Endothelial cell of umbilical vein (primary cell): ENCODE measurements around the gene LARGE1. TPM values are rescaled to one million over a fixed set of nuclear protein-coding genes. Genes with fewer than 3 reads are reported as not detected.

Experiments used
- BruUV-seq: library from RNA; stranded (reverse); fragments of 400-500 nt; replicated peaks from 2 replicates; lab custom pipeline; 2021; lab: Mats Ljungman, UMichigan
- CTCF ChIA-PET: fragments of 300-600, 350-600 bp; sonication (Branson Sonifier 250); formaldehyde crosslinking; loops from one replicate; lab custom pipeline; 2021; ENCODE audit warnings: antibody characterized with exemption, inconsistent platforms; lab: Charles Lee
- POLR2A ChIA-PET: fragments of 300-600, 350-600 bp; sonication (Branson Sonifier 250); formaldehyde crosslinking; loops from one replicate; lab custom pipeline; 2021; ENCODE audit warnings: antibody characterized with exemption, inconsistent platforms; lab: Charles Lee
- DNase-seq: peaks from one replicate; pipeline ENCODE4 v3.0.0-alpha.2; 2011; ENCODE audit warnings: low read depth, low spot score
- FAIRE-seq: peaks from 2 replicates; lab custom pipeline; 2011; peaks lifted over from hg19 to GRCh38; lab: Jason Lieb, UNC
- H2AFZ ChIP-seq: 2 replicates; pipeline ENCODE4 v1.6.0; 2012; ENCODE audit warnings: low read depth, low read length, control low read depth, inconsistent platforms
- H3K27ac ChIP-seq: 2 replicates; pipeline ENCODE4 v1.5.1; 2011; ENCODE audit warnings: low read depth, mild to moderate bottlenecking, control low read depth, low read length, moderate library complexity; ENCODE audit not compliant: insufficient read depth
- H3K27me3 ChIP-seq, 2 experiments: 2 replicates each; pipeline versions ENCODE4 v1.6.0 to v1.6.1; 2011; ENCODE audit warnings: low read length in 2 of 2, mixed read lengths in 1 of 2; ENCODE audit not compliant: control insufficient read depth in 2 of 2, insufficient read depth in 2 of 2
- H3K36me3 ChIP-seq, 2 experiments: 2 replicates in 1 of 2; 3 replicates in 1 of 2; pipeline ENCODE4 v1.5.1; 2011; ENCODE audit warnings: low read length in 2 of 2, mild to moderate bottlenecking in 1 of 2, moderate library complexity in 1 of 2; ENCODE audit not compliant: control insufficient read depth in 2 of 2, insufficient read depth in 2 of 2; ENCODE audit errors: extremely low read depth in 1 of 2
- H3K4me1 ChIP-seq: 3 replicates; pipeline ENCODE4 v1.5.1; 2011; ENCODE audit warnings: mild to moderate bottlenecking, low read length; ENCODE audit not compliant: control insufficient read depth, insufficient read depth; ENCODE audit errors: extremely low read depth
- H3K4me2 ChIP-seq: 2 replicates; pipeline ENCODE4 v1.6.1; 2011; ENCODE audit warnings: low read length, control low read depth, mixed read lengths; ENCODE audit not compliant: insufficient read depth
- H3K4me3 ChIP-seq, 3 experiments: fragments of 200-600 bp in 1 of 3; sonication (generic), shearing (Covaris generic) in 1 of 3; replicated peaks in 1 of 3; 2 replicates each; pipeline ENCODE4 v1.5.1; 2011 to 2016; ENCODE audit warnings: control low read depth in 3 of 3, low read length in 3 of 3, mild to moderate bottlenecking in 2 of 3, inconsistent platforms in 1 of 3, low read depth in 1 of 3, moderate library complexity in 1 of 3; ENCODE audit not compliant: insufficient read depth in 1 of 3
- H3K79me2 ChIP-seq: 2 replicates; pipeline ENCODE4 v1.6.0; 2012; ENCODE audit warnings: low read length, inconsistent platforms; ENCODE audit not compliant: control insufficient read depth, insufficient read depth
- H3K9ac ChIP-seq: replicated peaks from 2 replicates; pipeline ENCODE3; 2011; ENCODE audit warnings: low read length, control low read depth; ENCODE audit not compliant: insufficient read depth; ENCODE audit errors: extremely low read depth
- H3K9me1 ChIP-seq: replicated peaks from 3 replicates; pipeline ENCODE4 v1.6.0; 2011; ENCODE audit warnings: mild to moderate bottlenecking, low read length; ENCODE audit not compliant: control insufficient read depth, insufficient read depth; ENCODE audit errors: extremely low read depth
- H3K9me3 ChIP-seq: replicated peaks from 2 replicates; pipeline ENCODE4 v1.5.1; 2012; ENCODE audit warnings: low read length, inconsistent platforms; ENCODE audit not compliant: control insufficient read depth, insufficient read depth
- H4K20me1 ChIP-seq: replicated peaks from 2 replicates; pipeline ENCODE3; 2011; ENCODE audit warnings: mild to moderate bottlenecking, low read length; ENCODE audit not compliant: control insufficient read depth, insufficient read depth; ENCODE audit errors: extremely low read depth
- EZH2 ChIP-seq: IDR thresholded peaks from 2 replicates; pipeline ENCODE4 v1.6.1; 2012; ENCODE audit warnings: borderline replicate concordance, low read depth, mild to moderate bottlenecking, moderate library complexity, low read length, inconsistent platforms; ENCODE audit not compliant: severe bottlenecking
- FOS ChIP-seq: IDR thresholded peaks from 2 replicates; pipeline ENCODE4 v1.6.1; 2011; ENCODE audit warnings: mild to moderate bottlenecking, low read length, moderate library complexity, borderline replicate concordance; ENCODE audit not compliant: insufficient read depth
- GATA2 ChIP-seq: IDR thresholded peaks from 2 replicates; pipeline ENCODE4 v1.7.0; 2011; ENCODE audit warnings: low read depth, mild to moderate bottlenecking, moderate library complexity, mixed read lengths, low read length; ENCODE audit not compliant: insufficient read length, insufficient read depth
- JUN ChIP-seq: IDR thresholded peaks from 2 replicates; pipeline ENCODE4 v1.6.1; 2011; ENCODE audit warnings: borderline replicate concordance, low read depth; ENCODE audit not compliant: insufficient read length, insufficient read depth
- MYC ChIP-seq: IDR thresholded peaks from one replicate; pipeline ENCODE4 v1.6.1; 2011; ENCODE audit warnings: mild to moderate bottlenecking, low read depth, low read length
- POLR2A ChIP-seq: IDR thresholded peaks from 2 replicates; pipeline ENCODE4 v1.6.1; 2012; ENCODE audit warnings: low read depth, mild to moderate bottlenecking, control low read depth, low read length
- POLR2AphosphoS5 ChIP-seq: IDR thresholded peaks from 2 replicates; pipeline ENCODE4 v1.6.1; 2012; ENCODE audit warnings: low read depth, mild to moderate bottlenecking, control low read depth, low read length, moderate library complexity; ENCODE audit not compliant: insufficient read depth
- dilution Hi-C: fragments of 300-500 bp; cut with MboI; formaldehyde crosslinking; loops from one replicate; pipeline ENCODE4 v1.15.0; 2019; ENCODE audit warnings: low sequenced_read_pairs; ENCODE audit not compliant: extremely low pct_ligation_motif_present
- intact Hi-C: fragments of 100-400 bp; cut with micrococcal nuclease; formaldehyde crosslinking; loops from one replicate; pipeline ENCODE4 v1.10.0; 2022
- polyA plus RNA-seq, 4 experiments: library from polyadenylated mRNA; depleted of rRNA in 3 of 4; stranded (reverse) in 3 of 4; unstranded in 1 of 4; fragments of >200 nt; gene quantifications; 2 replicates each; pipeline versions ENCODE4 v1.2.1 to v1.2.3, GENCODE V29; 2011 to 2012; ENCODE audit warnings: missing spikeins in 1 of 4
- total RNA-seq: library from RNA; stranded (reverse); gene quantifications from 2 replicates; pipeline ENCODE4 v1.2.3, GENCODE V29; 2021
- TF ChIP-seq, protein P1 (sequence below), 2 donors: IDR thresholded peaks; 1 replicate in 1 of 2; 2 replicates in 1 of 2; pipeline ENCODE4 v1.5.1; 2011; ENCODE audit warnings: low read length in 2 of 2, mild to moderate bottlenecking in 2 of 2, moderate library complexity in 2 of 2, control low read depth in 1 of 2, inconsistent platforms in 1 of 2, low read depth in 1 of 2; ENCODE audit not compliant: insufficient read depth in 1 of 2; ENCODE audit errors: extremely low read depth in 1 of 2
- TF ChIP-seq, protein P2 (sequence below): IDR thresholded peaks from 2 replicates; pipeline ENCODE4 v1.6.1; 2011; ENCODE audit not compliant: insufficient read depth, insufficient read length

The LARGE1 gene
- total and polyA plus RNA-seq, 2 donors (not counting 3 experiments of a cell fraction or from before 2014, with no cell fraction given) = 0.95 to 4.4 TPM

DNA sequence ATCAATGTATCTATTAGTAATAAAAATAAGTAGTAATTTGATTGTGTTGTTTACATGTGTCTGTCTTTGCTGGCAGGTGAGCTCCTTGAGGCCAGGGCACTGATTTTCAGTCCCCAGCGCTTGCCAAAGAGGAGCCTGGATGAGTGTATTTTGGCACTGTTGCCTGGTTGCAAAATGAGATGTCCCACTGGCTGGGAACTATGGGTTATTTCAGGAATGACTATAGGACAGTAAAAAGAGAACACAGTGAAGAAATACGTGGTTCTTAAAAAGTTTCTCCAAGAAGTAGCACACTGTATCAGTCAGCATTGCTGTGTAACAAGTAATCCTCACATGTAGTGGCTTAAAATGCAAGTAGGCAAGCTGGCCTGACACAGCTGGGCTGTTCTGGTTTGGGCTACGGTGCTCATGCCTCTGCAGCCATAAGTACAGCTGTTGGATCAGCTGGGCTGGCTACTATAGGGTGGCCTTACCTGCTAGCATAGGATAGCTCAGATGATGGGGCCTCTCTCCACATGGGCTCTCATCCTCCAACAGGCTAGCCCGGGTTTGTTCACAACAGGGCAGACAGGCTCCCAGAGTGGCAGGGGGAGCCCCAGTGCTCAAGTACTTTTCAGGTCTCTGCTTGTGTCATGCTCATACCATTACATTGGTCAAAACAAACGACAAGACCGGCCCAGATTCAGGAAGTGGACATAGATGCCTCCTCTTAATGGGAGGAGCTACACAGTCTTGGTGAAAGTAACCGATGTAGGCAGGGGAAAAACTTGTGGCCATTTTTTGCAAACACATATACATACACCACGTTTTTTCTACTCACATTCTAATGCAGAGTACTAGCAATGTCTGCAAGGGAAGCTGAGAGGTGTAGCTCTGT is 399.1 kb downstream of the LARGE1 start:
- Histone ChIP-seq H3K9ac (no peak overlapping the region), H4K20me1 (no peaks in the 10 kb centered on the region), H3K27ac (no peak overlapping the region), H3K79me2 (no peaks in the 10 kb centered on the region), H3K4me2 (no peak overlapping the region), H3K27me3 (no peaks in the 10 kb centered on the region), H3K9me3 (no peaks in the 10 kb centered on the region), H3K4me3 (no peak overlapping the region), H3K9me1 (no peaks in the 10 kb centered on the region), H3K4me1 (no peaks in the 10 kb centered on the region), H3K36me3 (no peaks in the 10 kb centered on the region), H2AFZ (no peak overlapping the region)
- intact Hi-C loops (no loop called here), dilution Hi-C loops (no loop called here)
- TF ChIP-seq JUN (no peak), POLR2A (no peak), GATA2 (no peak), POLR2AphosphoS5 (no peak), EZH2 (no peak), MYC (no peak), FOS (no peak)
- TF ChIP-seq, protein P1, sequence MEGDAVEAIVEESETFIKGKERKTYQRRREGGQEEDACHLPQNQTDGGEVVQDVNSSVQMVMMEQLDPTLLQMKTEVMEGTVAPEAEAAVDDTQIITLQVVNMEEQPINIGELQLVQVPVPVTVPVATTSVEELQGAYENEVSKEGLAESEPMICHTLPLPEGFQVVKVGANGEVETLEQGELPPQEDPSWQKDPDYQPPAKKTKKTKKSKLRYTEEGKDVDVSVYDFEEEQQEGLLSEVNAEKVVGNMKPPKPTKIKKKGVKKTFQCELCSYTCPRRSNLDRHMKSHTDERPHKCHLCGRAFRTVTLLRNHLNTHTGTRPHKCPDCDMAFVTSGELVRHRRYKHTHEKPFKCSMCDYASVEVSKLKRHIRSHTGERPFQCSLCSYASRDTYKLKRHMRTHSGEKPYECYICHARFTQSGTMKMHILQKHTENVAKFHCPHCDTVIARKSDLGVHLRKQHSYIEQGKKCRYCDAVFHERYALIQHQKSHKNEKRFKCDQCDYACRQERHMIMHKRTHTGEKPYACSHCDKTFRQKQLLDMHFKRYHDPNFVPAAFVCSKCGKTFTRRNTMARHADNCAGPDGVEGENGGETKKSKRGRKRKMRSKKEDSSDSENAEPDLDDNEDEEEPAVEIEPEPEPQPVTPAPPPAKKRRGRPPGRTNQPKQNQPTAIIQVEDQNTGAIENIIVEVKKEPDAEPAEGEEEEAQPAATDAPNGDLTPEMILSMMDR (IDR thresholded peaks at IDR 0.05; ENCODE audit: extremely low read depth in 1 of 2, insufficient read depth in 1 of 2, low read depth in 1 of 2, low read length in 2 of 2) = no peak
- TF ChIP-seq, protein P2, sequence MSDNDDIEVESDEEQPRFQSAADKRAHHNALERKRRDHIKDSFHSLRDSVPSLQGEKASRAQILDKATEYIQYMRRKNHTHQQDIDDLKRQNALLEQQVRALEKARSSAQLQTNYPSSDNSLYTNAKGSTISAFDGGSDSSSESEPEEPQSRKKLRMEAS = no peak
- FAIRE-seq = no peak
- ChIA-PET CTCF (interaction anchor here (0.6 kb wide), 1 partner anchor 632 kb away, joined by 3 read pairs; no protein-coding TSS in a partner anchor), POLR2A (no interaction called here)
- DNase-seq = no peak
- BruUV-seq = no TSS peak
